OCI-LY7 (cell line): Measurements from ENCODE around the gene ICA1L. TPM values are rescaled to one million over a fixed set of nuclear protein-coding genes. Genes with fewer than 3 reads are reported as not detected.
"Not testable (repeated sequence)": the region's sequence is repeated elsewhere in the genome, so short reads cannot be mapped to it uniquely, and the experiment has no call there.

Experiments
- BruUV-seq: library from RNA; stranded (reverse); fragments of 400-500 nt; replicated peaks from 2 replicates; lab custom pipeline; 2021; lab: Mats Ljungman, UMichigan
- CTCF ChIA-PET: fragments of 300-600 bp; sonication (Branson Sonifier 250); formaldehyde crosslinking; loops from one replicate; lab custom pipeline; 2022; ENCODE audit warnings: antibody characterized with exemption; ENCODE audit not compliant: unreplicated experiment; lab: Charles Lee
- POLR2A ChIA-PET: fragments of 300-600 bp; sonication (Branson Sonifier 250); formaldehyde crosslinking; loops from one replicate; lab custom pipeline; 2022; ENCODE audit warnings: antibody characterized with exemption; lab: Charles Lee
- DNase-seq: peaks from one replicate; pipeline ENCODE4 v3.0.0-alpha.2; 2015; ENCODE audit warnings: low spot score
- H2AFZ ChIP-seq: fragments of 200-600 bp; sonication (generic), shearing (Covaris generic); 2 replicates; pipeline ENCODE4 v1.6.1; 2014; ENCODE audit warnings: mild to moderate bottlenecking, antibody characterized with exemption, low read length, moderate library complexity
- H3K27ac ChIP-seq: fragments of 200-600 bp; sonication (generic); 2 replicates; pipeline ENCODE4 v1.5.1; 2014; ENCODE audit warnings: mixed run types, low read depth, mild to moderate bottlenecking, moderate library complexity, low read length, inconsistent platforms; ENCODE audit not compliant: poor library complexity, severe bottlenecking
- H3K36me3 ChIP-seq: fragments of 200-600 bp; sonication (generic); 2 replicates; pipeline ENCODE4 v1.6.1; 2014; ENCODE audit warnings: mild to moderate bottlenecking, antibody characterized with exemption, low read length, moderate library complexity, mixed read lengths; ENCODE audit not compliant: insufficient read depth
- H3K4me1 ChIP-seq: fragments of 200-600 bp; sonication (generic); 2 replicates; pipeline ENCODE4 v1.5.1; 2014; ENCODE audit warnings: mild to moderate bottlenecking, low read length; ENCODE audit not compliant: insufficient read depth, poor library complexity, severe bottlenecking
- H3K4me2 ChIP-seq: fragments of 200-600 bp; sonication (generic); 2 replicates; pipeline ENCODE4 v1.6.1; 2014; ENCODE audit warnings: mild to moderate bottlenecking, low read length
- H3K4me3 ChIP-seq: fragments of 200-600 bp; sonication (generic); 2 replicates; pipeline ENCODE4 v1.5.1; 2014; ENCODE audit warnings: mild to moderate bottlenecking, low read depth, low read length; ENCODE audit not compliant: poor library complexity, severe bottlenecking
- H3K79me2 ChIP-seq: fragments of 200-600 bp; sonication (generic); 2 replicates; pipeline ENCODE4 v1.6.1; 2016; ENCODE audit warnings: low read depth, mild to moderate bottlenecking, low read length, moderate library complexity, mixed read lengths; ENCODE audit not compliant: insufficient read depth
- H3K9me2 ChIP-seq: fragments of 200-600 bp; sonication (generic); 2 replicates; pipeline ENCODE4 v1.6.1; 2016; ENCODE audit warnings: mild to moderate bottlenecking, low read length, mixed read lengths; ENCODE audit not compliant: insufficient read depth
- H3K9me3 ChIP-seq: fragments of 200-600 bp; sonication (generic); 2 replicates; pipeline ENCODE4 v1.6.1; 2014; ENCODE audit warnings: mild to moderate bottlenecking, mixed run types, low read length, mixed read lengths
- H4K20me1 ChIP-seq: fragments of 200-600 bp; sonication (generic); 2 replicates; pipeline ENCODE4 v1.6.1; 2014; ENCODE audit warnings: mild to moderate bottlenecking, antibody characterized with exemption, low read length, moderate library complexity, mixed read lengths; ENCODE audit not compliant: insufficient read depth
- EZH2phosphoT487 ChIP-seq: fragments of 200-600 bp; sonication (generic); IDR thresholded peaks from 2 replicates; pipeline ENCODE4 v1.6.1; 2018; ENCODE audit warnings: low read depth, borderline replicate concordance, mild to moderate bottlenecking, mixed run types, antibody characterized with exemption, low read length, moderate library complexity, mixed read lengths
- intact Hi-C: fragments of 100-400 bp; cut with micrococcal nuclease; formaldehyde crosslinking; loops from one replicate; pipeline ENCODE4 v1.10.0; 2022; ENCODE audit not compliant: unreplicated experiment
- total RNA-seq, 2 experiments: library from RNA; depleted of rRNA in 1 of 2; stranded (reverse); fragments of >200 nt in 1 of 2; shearing (Covaris generic) in 1 of 2; gene quantifications; 2 replicates each; pipeline ENCODE4 v1.2.3, GENCODE V29; 2014 to 2022
- TF ChIP-seq, protein P1 (sequence below): fragments of 200-600 bp; sonication (generic); conservative IDR thresholded peaks from 2 replicates; pipeline ENCODE4 v1.5.1; 2014; ENCODE audit warnings: mild to moderate bottlenecking, antibody characterized with exemption, low read length, moderate library complexity, mixed read lengths

The ICA1L gene
- total RNA-seq, 2 experiments from 2014 or later, result 5.2 to 11.1 TPM

DNA sequence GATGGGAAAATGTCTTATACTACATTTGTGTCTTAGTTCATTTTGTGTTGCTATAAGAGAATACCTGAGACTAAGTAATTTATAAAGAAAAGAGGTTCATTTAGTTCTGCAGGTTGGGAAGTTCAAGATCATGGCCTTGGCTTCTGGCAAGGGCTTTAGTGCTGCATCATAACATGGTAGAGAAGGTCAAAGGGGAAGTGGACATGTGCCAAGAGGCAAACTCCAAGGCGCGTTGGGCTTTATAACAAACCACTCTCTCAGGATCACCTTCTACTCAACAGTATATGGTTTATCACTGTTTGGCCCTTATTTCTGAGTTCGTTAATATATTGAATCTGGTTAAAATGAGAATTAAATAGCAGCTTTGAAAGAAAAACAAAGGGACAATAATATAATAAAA lies 58.2 kb downstream of the ICA1L start:
- Histone ChIP-seq H3K36me3 (no peaks in the 10 kb centered on the region), H3K9me2 (no peaks in the 10 kb centered on the region), H4K20me1 (no peaks in the 10 kb centered on the region), H3K9me3 (no peaks in the 10 kb centered on the region), H3K27ac (no peak overlapping the region), H3K4me1 (no peaks in the 10 kb centered on the region), H3K4me2 (no peak overlapping the region), H3K4me3 (no peak overlapping the region), H3K79me2 (no peaks in the 10 kb centered on the region), H2AFZ (no peak overlapping the region)
- intact Hi-C loops, result no loop called here
- TF ChIP-seq, protein P1, sequence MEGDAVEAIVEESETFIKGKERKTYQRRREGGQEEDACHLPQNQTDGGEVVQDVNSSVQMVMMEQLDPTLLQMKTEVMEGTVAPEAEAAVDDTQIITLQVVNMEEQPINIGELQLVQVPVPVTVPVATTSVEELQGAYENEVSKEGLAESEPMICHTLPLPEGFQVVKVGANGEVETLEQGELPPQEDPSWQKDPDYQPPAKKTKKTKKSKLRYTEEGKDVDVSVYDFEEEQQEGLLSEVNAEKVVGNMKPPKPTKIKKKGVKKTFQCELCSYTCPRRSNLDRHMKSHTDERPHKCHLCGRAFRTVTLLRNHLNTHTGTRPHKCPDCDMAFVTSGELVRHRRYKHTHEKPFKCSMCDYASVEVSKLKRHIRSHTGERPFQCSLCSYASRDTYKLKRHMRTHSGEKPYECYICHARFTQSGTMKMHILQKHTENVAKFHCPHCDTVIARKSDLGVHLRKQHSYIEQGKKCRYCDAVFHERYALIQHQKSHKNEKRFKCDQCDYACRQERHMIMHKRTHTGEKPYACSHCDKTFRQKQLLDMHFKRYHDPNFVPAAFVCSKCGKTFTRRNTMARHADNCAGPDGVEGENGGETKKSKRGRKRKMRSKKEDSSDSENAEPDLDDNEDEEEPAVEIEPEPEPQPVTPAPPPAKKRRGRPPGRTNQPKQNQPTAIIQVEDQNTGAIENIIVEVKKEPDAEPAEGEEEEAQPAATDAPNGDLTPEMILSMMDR, result no peak
- TF ChIP-seq EZH2phosphoT487, result no peak
- BruUV-seq, result no TSS peak
- CTCF ChIA-PET, result no interaction called here
- POLR2A ChIA-PET, result no interaction called here
- no peak for DNase-seq

DNA sequence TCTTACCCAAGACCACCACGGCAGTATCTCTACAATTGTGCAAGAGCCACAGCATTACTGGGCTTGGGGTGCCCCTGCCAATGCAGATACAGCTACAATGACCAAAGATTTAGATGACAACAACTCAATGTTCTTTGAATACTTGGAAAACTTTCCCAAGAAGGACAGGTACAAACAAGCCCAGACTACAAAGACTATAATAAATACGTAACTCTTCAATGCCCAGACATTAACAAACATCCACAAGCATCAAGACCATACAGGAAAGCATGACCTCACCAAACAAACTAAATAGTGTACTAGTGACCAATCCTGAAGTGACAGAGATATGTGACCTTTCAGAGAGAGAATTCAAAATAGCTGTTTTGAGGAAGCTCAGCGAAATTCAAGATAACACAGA lies 62.8 kb downstream of the ICA1L start:
- H3K4me2 ChIP-seq, result no peak overlapping the region
- ChIA-PET POLR2A (no interaction called here), CTCF (no interaction called here)
- no peaks in the 10 kb centered on the region for H3K79me2 ChIP-seq
- TF ChIP-seq EZH2phosphoT487, result no peak
- TF ChIP-seq, protein P1, result no peak
- no peaks in the 10 kb centered on the region for H3K9me2 ChIP-seq
- no peak overlapping the region for H3K27ac ChIP-seq
- no peaks in the 10 kb centered on the region for H3K36me3 ChIP-seq
- no TSS peak for BruUV-seq
- no peak overlapping the region for H3K4me3 ChIP-seq
- intact Hi-C loops, result no loop called here
- H3K4me1 ChIP-seq, result no peaks in the 10 kb centered on the region
- no peak for DNase-seq
- H4K20me1 ChIP-seq, result no peaks in the 10 kb centered on the region
- H3K9me3 ChIP-seq, result no peaks in the 10 kb centered on the region
- H2AFZ ChIP-seq, result no peak overlapping the region

DNA sequence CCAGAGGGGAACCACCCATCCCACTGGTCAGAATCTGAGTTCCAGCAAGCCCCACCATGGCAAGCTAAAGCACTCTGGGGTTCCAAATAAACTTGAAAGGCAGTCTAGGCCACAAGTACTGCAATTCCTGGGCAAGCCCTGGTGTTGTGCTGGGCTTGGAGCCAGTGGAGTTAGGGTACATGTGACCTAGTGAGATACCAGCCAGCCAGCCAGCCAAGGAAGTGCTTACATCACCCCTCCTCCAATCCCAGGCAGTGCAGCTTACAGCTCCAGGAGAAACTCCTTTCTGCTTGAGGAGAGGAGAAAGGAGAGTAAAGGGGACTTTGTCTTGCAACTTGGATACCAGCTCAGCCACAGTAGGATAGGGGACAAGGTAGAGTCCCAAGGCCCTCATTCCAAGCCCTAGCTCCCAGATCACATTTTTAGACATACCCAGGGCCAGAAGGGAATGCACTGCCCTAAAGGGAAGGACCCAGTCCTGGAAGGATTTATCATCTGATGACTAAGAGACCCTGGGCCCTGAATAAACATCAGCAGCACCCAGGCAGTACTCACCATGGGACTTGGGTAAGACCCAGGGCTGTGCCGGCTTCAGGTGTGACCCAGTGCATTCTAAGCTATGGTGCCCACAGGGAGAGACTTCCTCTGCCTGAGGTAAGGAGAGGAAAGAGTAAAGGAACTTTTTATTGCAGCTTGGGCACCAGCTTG lies 64.0 kb downstream of the ICA1L start:
- DNase-seq, H3K27ac ChIP-seq, intact Hi-C loops, BruUV-seq, H3K4me3 ChIP-seq, H4K20me1 ChIP-seq, H3K9me2 ChIP-seq, H3K36me3 ChIP-seq, H3K4me2 ChIP-seq, CTCF ChIA-PET, H3K4me1 ChIP-seq, H3K9me3 ChIP-seq, H3K79me2 ChIP-seq, H2AFZ ChIP-seq: not testable (repeated sequence)
- POLR2A ChIA-PET, result interaction anchor here (0.8 kb wide), 1 partner anchor 57 kb away, joined by 4 read pairs; no protein-coding TSS in a partner anchor

DNA sequence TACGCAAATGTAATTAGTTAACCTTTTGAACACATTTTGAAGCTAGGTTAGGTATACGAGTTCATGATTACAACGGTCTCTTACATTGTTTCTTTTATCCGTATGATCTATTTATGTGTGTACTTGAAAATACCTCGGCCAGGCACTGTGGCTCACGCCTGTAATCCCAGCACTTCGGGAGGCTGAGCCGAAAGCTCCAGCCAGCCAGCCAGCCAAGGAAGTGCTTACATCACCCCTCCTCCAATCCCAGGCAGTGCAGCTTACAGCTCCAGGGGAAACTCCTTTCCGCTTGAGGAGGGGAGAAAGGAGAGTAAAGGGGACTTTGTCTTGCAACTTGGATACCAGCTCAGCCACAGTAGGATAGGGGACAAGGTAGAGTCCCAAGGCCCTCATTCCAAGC lies 65.7 kb downstream of the ICA1L start:
- BruUV-seq, result not testable (repeated sequence)

More for the DNA sequence above, 65.7 kb downstream of the ICA1L start:
- DNase-seq, H3K36me3 ChIP-seq, CTCF ChIA-PET, H3K4me1 ChIP-seq, H3K9me2 ChIP-seq, H3K27ac ChIP-seq, intact Hi-C loops, H3K4me2 ChIP-seq, H4K20me1 ChIP-seq, H2AFZ ChIP-seq, H3K4me3 ChIP-seq, H3K79me2 ChIP-seq, H3K9me3 ChIP-seq: not testable (repeated sequence)
- POLR2A ChIA-PET, result interaction anchor here (0.7 kb wide), 2 partner anchors 12 to 1336 kb away, joined by 3 to 4 read pairs; no protein-coding TSS in a partner anchor
